Type B pancreatic cell (in vitro differentiated cells): Measurements from ENCODE around the gene TMTC1. TPM values are rescaled to one million over a fixed set of nuclear protein-coding genes. Genes with fewer than 3 reads are reported as not detected.

Experiments used
- DNase-seq: peaks from one replicate; pipeline ENCODE4 v3.0.0; 2021; ENCODE audit warnings: mixed read lengths; ENCODE audit not compliant: unreplicated experiment; ENCODE audit errors: extremely low spot score
- H3K27ac Mint-ChIP-seq: 2 replicates; pipeline ENCODE4 v1.8.0; 2021; ENCODE audit warnings: mild to moderate bottlenecking, mixed read lengths
- H3K27me3 Mint-ChIP-seq: 2 replicates; pipeline ENCODE4 v1.8.0; 2021; ENCODE audit warnings: mixed read lengths
- H3K36me3 Mint-ChIP-seq: 2 replicates; pipeline ENCODE4 v1.8.0; 2021; ENCODE audit warnings: mixed read lengths
- H3K4me1 Mint-ChIP-seq: one replicate; pipeline ENCODE4 v1.8.0; 2021; ENCODE audit warnings: mixed read lengths; ENCODE audit not compliant: unreplicated experiment
- H3K4me3 Mint-ChIP-seq: 2 replicates; pipeline ENCODE4 v1.8.0; 2021; ENCODE audit warnings: mild to moderate bottlenecking, mixed read lengths
- H3K9me3 Mint-ChIP-seq: 2 replicates; pipeline ENCODE4 v1.8.0; 2021; ENCODE audit warnings: mixed read lengths
- CTCF ChIP-seq: fragments of 200-600 bp; sonication (generic); conservative IDR thresholded peaks from 2 replicates; pipeline ENCODE4 v1.5.0; 2021; ENCODE audit warnings: antibody characterized with exemption, mild to moderate bottlenecking
- total RNA-seq: library from RNA; stranded (reverse); gene quantifications from 2 replicates; pipeline ENCODE4 v1.2.1, GENCODE V29; 2021; ENCODE audit warnings: low replicate concordance

The TMTC1 gene
- total RNA-seq, 1 donor from 2014 or later, result 24.0 TPM

GRCh38 chr12:29566441-29566840 lies 217.3 kb downstream of the TMTC1 start:
- no peaks in the 10 kb centered on the region for H3K27me3 Mint-ChIP-seq

GRCh38 chr12:29565727-29566126 lies 218.0 kb downstream of the TMTC1 start:
- no peak for DNase-seq
- TF ChIP-seq CTCF, result no peak
- Mint-ChIP-seq H3K4me3 (no peak overlapping the region), H3K27ac (no peak overlapping the region), H3K9me3 (no peaks in the 10 kb centered on the region), H3K36me3 (peaks cover 34% of the 10 kb centered on the region), H3K4me1 (peaks cover 42% of the 10 kb centered on the region), H3K27me3 (no peaks in the 10 kb centered on the region)

More at GRCh38 chr12:29566441-29566840, 217.3 kb downstream of the TMTC1 start:
- H3K4me3 Mint-ChIP-seq, result no peak overlapping the region
- TF ChIP-seq CTCF, result no peak
- no peak overlapping the region for H3K27ac Mint-ChIP-seq
- H3K36me3 Mint-ChIP-seq, result peaks cover 41% of the 10 kb centered on the region
- H3K9me3 Mint-ChIP-seq, result no peaks in the 10 kb centered on the region
- no peak for DNase-seq
- peaks cover 39% of the 10 kb centered on the region for H3K4me1 Mint-ChIP-seq

GRCh38 chr12:29564925-29565324 lies 218.8 kb downstream of the TMTC1 start:
- Mint-ChIP-seq H3K4me3 (no peak overlapping the region), H3K36me3 (peaks cover 34% of the 10 kb centered on the region), H3K27me3 (no peaks in the 10 kb centered on the region), H3K4me1 (peaks cover 42% of the 10 kb centered on the region), H3K9me3 (no peaks in the 10 kb centered on the region), H3K27ac (no peak overlapping the region)
- no peak for TF ChIP-seq CTCF
- DNase-seq, result no peak

GRCh38 chr12:29563636-29564035 lies 220.1 kb downstream of the TMTC1 start:
- no peak for DNase-seq
- Mint-ChIP-seq H3K9me3 (no peaks in the 10 kb centered on the region), H3K27ac (peak overlapping the region; percentile 24), H3K27me3 (no peaks in the 10 kb centered on the region), H3K36me3 (peaks cover 36% of the 10 kb centered on the region), H3K4me1 (peaks cover 39% of the 10 kb centered on the region), H3K4me3 (peak overlapping the region; percentile 6)
- TF ChIP-seq CTCF, result no peak

GRCh38 chr12:29563071-29563470 lies 220.7 kb downstream of the TMTC1 start:
- DNase-seq, result no peak
- peaks cover 37% of the 10 kb centered on the region for H3K4me1 Mint-ChIP-seq
- peaks cover 40% of the 10 kb centered on the region for H3K36me3 Mint-ChIP-seq
- H3K27me3 Mint-ChIP-seq, result no peaks in the 10 kb centered on the region
- H3K27ac Mint-ChIP-seq, result peak overlapping the region; percentile 76
- peak overlapping the region; percentile 26 for H3K4me3 Mint-ChIP-seq
- no peaks in the 10 kb centered on the region for H3K9me3 Mint-ChIP-seq
- no peak for TF ChIP-seq CTCF
